Right lobe of liver (tissue), 6 donors: ENCODE data around the gene LCLAT1. TPM values are rescaled to one million over a fixed set of nuclear protein-coding genes. Genes with fewer than 3 reads are reported as not detected.

Source experiments
- ATAC-seq, 4 donors: fragments of 200-7000 bp; cut with Tn5 transposase; one replicate each; pipeline ENCODE4 v1.9.1; 2020; ENCODE audit warnings: mild to moderate bottlenecking in 4 of 4, moderate library complexity in 4 of 4
- DNase-seq, 3 donors: peaks; one replicate each; pipeline ENCODE4 v3.0.0-alpha.2; 2020
- H3K27ac ChIP-seq, 3 donors: fragments of 200-600 bp; one replicate each; pipeline ENCODE4 v1.8.0; 2022
- H3K27me3 ChIP-seq, 2 donors: fragments of 200-600 bp; one replicate each; pipeline ENCODE4 v1.8.0; 2022
- H3K36me3 ChIP-seq, 4 donors: fragments of 200-600 bp; sonication (generic) in 1 of 4; one replicate each; pipeline versions ENCODE4 v1.5.1 to v1.8.0; 2017 to 2022; ENCODE audit warnings: control low read depth in 1 of 4
- H3K4me1 ChIP-seq, 4 donors: fragments of 200-600 bp; sonication (generic) in 1 of 4; one replicate each; pipeline versions ENCODE4 v1.5.1 to v1.8.0; 2017 to 2022; ENCODE audit warnings: control low read depth in 1 of 4
- H3K4me3 ChIP-seq, 3 donors: fragments of 200-600 bp; one replicate each; pipeline ENCODE4 v1.8.0; 2022
- H3K9me3 ChIP-seq, 4 donors: fragments of 200-600 bp; sonication (generic) in 1 of 4; one replicate each; pipeline versions ENCODE4 v1.5.1 to v1.8.0; 2017 to 2022; ENCODE audit warnings: control low read depth in 1 of 4
- POLR2A ChIP-seq: fragments of 450-650 bp; IDR thresholded peaks from one replicate; pipeline ENCODE4 v1.6.1; 2017; ENCODE audit warnings: antibody characterized with exemption, mild to moderate bottlenecking
- WGBS: methylation state at CpG from one replicate; pipeline ENCODE4 v1.1.6; 2018; ENCODE audit warnings: low coverage, low lambda C conversion rate; ENCODE audit not compliant: insufficient coverage; ENCODE audit errors: missing lambda C conversion rate; 5-methylcytosine and 5-hydroxymethylcytosine counted together
- intact Hi-C, 2 donors: fragments of 100-400 bp; cut with DNase I; formaldehyde crosslinking; loops; one replicate each; pipeline versions ENCODE4 v1.11.2 to v1.14.1; 2022
- total RNA-seq, 6 experiments: library from RNA; depleted of rRNA in 2 of 6; stranded (reverse); fragments of >200 nt in 2 of 6; fragmentation: NEBNext Ultra II Directional in 3 of 6; extraction: Animal tissue kit (Norgen Biotek cat#: 25700) in 3 of 6; gene quantifications; one replicate each; pipeline versions ENCODE4 v1.1.0 to v1.2.4, GENCODE V29; 2016 to 2023
- TF ChIP-seq, protein P1 (sequence below), 4 donors: fragments of 200-600 bp in 3 of 4; fragments of 450-650 bp in 1 of 4; IDR thresholded peaks; one replicate each; pipeline versions ENCODE4 v1.5.1 to v1.8.0; 2016 to 2022; ENCODE audit warnings: antibody characterized with exemption in 4 of 4, mild to moderate bottlenecking in 2 of 4
- donor health status: DM: no; HTN: yes; CAD: no.
- donor health status: DM: no; HTN: no; CAD: no.
- donor health status: DM: no; HTN: no; CAD: no.
- donor health status: DM: no; HTN: yes; CAD: no.
- donor health status: DM: no; HTN: yes; CAD: no.

Gene LCLAT1
- total RNA-seq, 6 experiments from 2014 or later, result 11.1 to 14.0 (median 12.0) TPM

DNA sequence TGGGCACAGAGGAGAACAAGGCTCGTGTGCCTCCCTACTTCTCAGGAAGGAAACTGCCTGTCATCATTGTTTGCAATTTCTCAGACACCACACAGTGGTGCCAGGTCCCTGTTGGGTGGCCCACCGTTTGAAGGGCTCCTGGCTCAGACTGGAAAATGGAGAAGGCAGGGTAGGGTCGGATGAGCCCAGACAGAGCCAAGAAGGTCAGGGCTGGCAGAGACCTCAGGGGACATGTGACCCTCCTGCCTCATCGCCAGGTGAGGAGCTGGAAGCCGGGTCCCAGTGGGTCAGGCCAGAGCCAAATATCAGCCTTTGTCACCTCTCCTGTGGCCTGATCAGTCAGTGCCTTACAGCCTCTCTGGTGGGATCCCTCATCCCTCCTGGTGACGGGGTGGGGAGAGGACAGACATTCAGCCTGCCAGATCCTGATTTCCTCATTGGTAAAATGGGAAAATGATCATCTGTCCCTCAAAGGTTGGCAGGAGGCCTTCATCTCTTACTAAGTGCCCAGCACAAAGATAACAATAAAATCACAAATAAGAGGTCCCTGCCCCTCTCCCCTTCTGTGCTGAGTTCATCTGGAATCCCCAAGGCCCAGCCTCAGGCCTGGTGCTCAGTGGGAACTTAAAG is 242.6 kb downstream of the LCLAT1 start:
- Histone ChIP-seq H3K36me3 (no peaks in the 10 kb centered on the region), H3K4me1 (no peaks in the 10 kb centered on the region), H3K9me3 (no peaks in the 10 kb centered on the region), H3K27me3 (no peaks in the 10 kb centered on the region), H3K4me3 (no peak overlapping the region), H3K27ac (no peak overlapping the region)
- no peak for TF ChIP-seq POLR2A
- TF ChIP-seq, protein P1, sequence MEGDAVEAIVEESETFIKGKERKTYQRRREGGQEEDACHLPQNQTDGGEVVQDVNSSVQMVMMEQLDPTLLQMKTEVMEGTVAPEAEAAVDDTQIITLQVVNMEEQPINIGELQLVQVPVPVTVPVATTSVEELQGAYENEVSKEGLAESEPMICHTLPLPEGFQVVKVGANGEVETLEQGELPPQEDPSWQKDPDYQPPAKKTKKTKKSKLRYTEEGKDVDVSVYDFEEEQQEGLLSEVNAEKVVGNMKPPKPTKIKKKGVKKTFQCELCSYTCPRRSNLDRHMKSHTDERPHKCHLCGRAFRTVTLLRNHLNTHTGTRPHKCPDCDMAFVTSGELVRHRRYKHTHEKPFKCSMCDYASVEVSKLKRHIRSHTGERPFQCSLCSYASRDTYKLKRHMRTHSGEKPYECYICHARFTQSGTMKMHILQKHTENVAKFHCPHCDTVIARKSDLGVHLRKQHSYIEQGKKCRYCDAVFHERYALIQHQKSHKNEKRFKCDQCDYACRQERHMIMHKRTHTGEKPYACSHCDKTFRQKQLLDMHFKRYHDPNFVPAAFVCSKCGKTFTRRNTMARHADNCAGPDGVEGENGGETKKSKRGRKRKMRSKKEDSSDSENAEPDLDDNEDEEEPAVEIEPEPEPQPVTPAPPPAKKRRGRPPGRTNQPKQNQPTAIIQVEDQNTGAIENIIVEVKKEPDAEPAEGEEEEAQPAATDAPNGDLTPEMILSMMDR (IDR thresholded peaks at IDR 0.05), result no peak
- intact Hi-C loops, result no loop called here
- ATAC-seq (no peak), DNase-seq (peak in 1 of 3 donors; percentile 28)
- 25% methylated on average over 2 of the region's 6 CpGs for WGBS

DNA sequence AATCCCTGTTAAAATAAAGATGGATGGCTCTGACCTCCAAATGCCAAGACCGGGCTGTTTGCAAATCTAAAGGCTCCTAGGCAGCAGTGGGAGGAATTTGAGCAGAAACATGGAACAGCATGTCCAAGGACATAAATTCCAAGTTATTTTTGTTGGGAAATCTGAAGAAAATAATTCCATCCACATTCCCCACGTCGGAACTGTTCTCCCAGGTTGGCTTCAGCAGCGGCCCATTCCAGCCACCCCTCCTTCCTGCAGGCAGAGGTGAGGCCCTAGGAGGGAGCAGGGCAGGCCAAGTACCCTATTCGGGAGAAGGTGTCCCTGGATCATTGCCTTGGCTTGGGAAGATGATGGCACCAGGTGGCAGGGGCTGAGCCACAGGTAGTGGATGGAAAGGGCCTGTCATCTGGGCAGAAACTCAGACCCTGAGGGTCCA is 243.1 kb downstream of the LCLAT1 start:
- Histone ChIP-seq H3K27ac (no peak overlapping the region), H3K9me3 (no peaks in the 10 kb centered on the region), H3K27me3 (no peaks in the 10 kb centered on the region), H3K36me3 (no peaks in the 10 kb centered on the region), H3K4me3 (no peak overlapping the region), H3K4me1 (no peaks in the 10 kb centered on the region)
- ATAC-seq, result no peak
- TF ChIP-seq, protein P1 (IDR thresholded peaks at IDR 0.05), result no peak
- TF ChIP-seq POLR2A, result no peak
- WGBS, result 67% methylated on average over 4 of the region's 5 CpGs
- intact Hi-C loops, result no loop called here
- DNase-seq, result peak in 1 of 3 donors; percentile 38

DNA sequence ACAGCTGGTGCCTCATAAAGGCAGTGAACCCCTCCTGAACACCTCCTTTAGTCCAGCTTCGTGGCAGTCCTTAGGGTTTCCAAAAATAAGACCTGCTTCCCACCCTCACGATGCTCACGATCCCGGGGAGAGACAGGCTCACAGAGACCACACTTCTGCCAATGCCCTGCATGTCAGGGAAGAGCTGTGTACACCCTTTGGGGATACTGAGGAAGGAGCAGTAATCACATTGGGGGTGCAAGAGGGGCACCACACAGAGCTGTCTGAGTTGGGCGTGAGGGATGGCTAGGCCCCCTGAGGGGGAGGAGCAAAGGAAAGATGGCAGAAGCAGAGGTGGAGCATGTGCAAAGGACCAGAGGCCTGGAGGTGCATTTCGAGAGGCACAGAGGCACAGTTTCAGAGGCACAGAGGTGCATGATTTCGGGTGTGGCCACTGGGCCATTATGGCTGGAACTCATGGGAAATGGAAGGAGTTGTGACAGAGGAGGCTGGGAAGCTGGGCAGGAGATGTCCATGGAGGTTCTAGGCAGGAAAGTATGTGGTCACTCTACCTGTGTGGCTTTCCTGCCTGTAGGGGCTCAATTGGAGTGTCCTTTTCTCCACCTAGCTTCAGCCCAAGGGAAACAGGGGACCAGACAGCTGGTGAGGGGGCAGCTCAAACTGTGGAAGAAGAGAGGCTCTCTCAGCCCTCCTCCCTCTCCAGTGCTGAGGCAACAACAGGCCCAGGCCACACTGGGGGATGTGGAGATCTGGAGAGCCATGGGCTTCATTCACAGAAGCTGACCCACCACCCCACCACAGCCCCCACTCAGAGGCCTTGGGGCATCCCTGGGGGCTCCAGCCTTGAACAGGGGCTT is 244.3 kb downstream of the LCLAT1 start:
- Histone ChIP-seq H3K9me3 (no peaks in the 10 kb centered on the region), H3K4me1 (no peaks in the 10 kb centered on the region), H3K36me3 (no peaks in the 10 kb centered on the region), H3K27me3 (no peaks in the 10 kb centered on the region), H3K27ac (no peak overlapping the region), H3K4me3 (no peak overlapping the region)
- DNase-seq (peak in 1 of 3 donors; percentile 31), ATAC-seq (no peak)
- WGBS, result 74% methylated on average over 7 of the region's 7 CpGs
- intact Hi-C loops, result no loop called here
- no peak for TF ChIP-seq POLR2A
- TF ChIP-seq, protein P1 (IDR thresholded peaks at IDR 0.05), result no peak

DNA sequence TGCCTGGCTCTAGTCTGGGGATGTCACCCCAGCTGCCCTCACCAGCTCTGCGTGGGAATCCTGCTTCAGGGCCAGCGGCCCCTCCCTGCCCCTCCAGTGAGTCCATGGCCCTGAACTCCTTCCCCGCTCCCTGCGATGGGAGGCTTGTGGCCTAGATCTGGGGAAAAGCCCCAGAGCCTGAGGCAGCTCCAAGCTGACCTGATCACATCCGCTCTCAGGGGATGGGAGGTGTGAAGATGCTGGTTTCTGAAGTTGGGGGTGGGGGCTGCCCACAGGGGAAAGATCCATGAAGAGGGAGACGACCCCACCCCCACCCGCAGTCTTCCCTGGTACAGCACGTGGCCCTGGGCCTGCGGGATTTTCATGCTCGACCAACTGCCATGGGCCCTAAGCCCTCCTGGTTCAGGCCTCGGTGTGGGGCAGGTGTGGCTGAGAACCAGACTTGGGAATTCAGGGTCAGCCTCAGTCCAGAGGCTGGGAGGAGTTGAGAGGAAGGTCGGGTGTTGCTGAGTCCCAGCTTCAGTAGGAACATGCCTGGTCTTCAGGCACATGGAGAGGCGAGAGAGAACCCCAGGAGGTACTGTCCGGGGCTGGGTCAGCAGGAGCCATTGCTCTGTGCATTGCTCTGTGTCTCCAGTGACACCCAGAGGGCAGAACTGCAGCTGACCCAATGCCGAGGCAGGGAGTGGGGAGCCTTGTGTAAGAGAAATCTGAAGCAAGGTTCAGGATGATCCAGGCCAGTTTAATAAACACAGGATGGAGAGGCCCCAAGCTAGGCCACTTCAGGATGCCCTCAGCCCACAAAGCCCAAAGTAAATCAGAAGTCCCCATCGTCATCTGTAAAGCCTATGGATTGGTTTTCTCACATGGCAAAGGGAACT is 245.1 kb downstream of the LCLAT1 start:
- Histone ChIP-seq H3K4me3 (no peak overlapping the region), H3K27ac (no peak overlapping the region), H3K27me3 (no peaks in the 10 kb centered on the region), H3K9me3 (no peaks in the 10 kb centered on the region), H3K4me1 (no peaks in the 10 kb centered on the region), H3K36me3 (no peaks in the 10 kb centered on the region)
- TF ChIP-seq, protein P1 (IDR thresholded peaks at IDR 0.05), result peak; percentile 3 to 24 (median 7)
- TF ChIP-seq POLR2A, result no peak
- WGBS, result 36% methylated on average over 4 of the region's 16 CpGs
- peak; percentile 21 to 57 (median 42) for ATAC-seq
- intact Hi-C loops, result no loop called here
- DNase-seq, result peak in 1 of 3 donors; percentile 47
